Ectodermal cell (in vitro differentiated cells): Measurements from ENCODE around the gene LYPD5.
A peak's percentile ranks its signal among the peaks of the same experiment; 100 is the strongest.
"Not testable (repeated sequence)": the region's sequence is repeated elsewhere in the genome, so short reads cannot be mapped to it uniquely, and the experiment has no call there.

ENCODE experiments used
- H3K27ac ChIP-seq: 2 replicates; pipeline ENCODE4 v1.7.0; 2013; ENCODE audit warnings: mild to moderate bottlenecking, low read depth, low read length; ENCODE audit not compliant: insufficient read depth, poor library complexity, severe bottlenecking
- H3K27me3 ChIP-seq: 2 replicates; pipeline ENCODE4 v1.7.0; 2013; ENCODE audit warnings: mild to moderate bottlenecking, low read length; ENCODE audit not compliant: insufficient read depth, control insufficient read depth, poor library complexity, severe bottlenecking
- H3K36me3 ChIP-seq: one replicate; pipeline ENCODE4 v1.7.0; 2013; ENCODE audit warnings: low read length; ENCODE audit not compliant: control insufficient read depth, insufficient read depth
- H3K4me1 ChIP-seq: one replicate; pipeline ENCODE4 v1.7.0; 2013; ENCODE audit warnings: low read length; ENCODE audit not compliant: control insufficient read depth, insufficient read depth
- H3K4me3 ChIP-seq: 2 replicates; pipeline ENCODE4 v1.7.0; 2013; ENCODE audit warnings: low read depth, low read length, control low read depth; ENCODE audit not compliant: insufficient read depth
- H3K9me3 ChIP-seq: 2 replicates; pipeline ENCODE4 v1.7.0; 2013; ENCODE audit warnings: mild to moderate bottlenecking, low read length, moderate library complexity; ENCODE audit not compliant: control insufficient read depth
- WGBS, 2 experiments: methylation state at CpG; one replicate each; pipeline ENCODE4 v1.1.7; 2013; ENCODE audit warnings: missing lambda C conversion rate in 2 of 2; 5-methylcytosine and 5-hydroxymethylcytosine counted together

The LYPD5 gene

GRCh38 chr19:43767316-43767715 lies 34.9 kb downstream of the LYPD5 start:
- no peaks in the 10 kb centered on the region for H3K4me1 ChIP-seq
- H3K4me3 ChIP-seq = no peak overlapping the region
- H3K36me3 ChIP-seq = no peaks in the 10 kb centered on the region
- no peaks in the 10 kb centered on the region for H3K9me3 ChIP-seq
- H3K27me3 ChIP-seq = peaks cover 21% of the 10 kb centered on the region
- 90 to 92% methylated on average over 7 of the region's 7 CpGs for WGBS, 2 experiments
- no peak overlapping the region for H3K27ac ChIP-seq

DNA sequence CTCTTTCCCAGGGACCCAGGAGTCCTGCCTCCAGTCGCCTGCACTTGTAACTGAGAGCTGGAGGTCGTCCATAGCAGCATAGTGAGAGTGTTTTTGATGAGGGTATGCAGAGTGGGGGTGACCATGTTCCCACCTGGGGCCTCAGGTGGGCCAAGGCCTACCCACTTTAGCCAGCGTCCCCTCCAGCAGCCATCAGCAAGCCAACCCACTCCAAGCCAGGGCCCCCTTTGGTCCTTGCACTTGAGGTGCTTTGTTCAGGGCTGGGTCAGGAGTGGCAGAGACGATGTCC lies 35.5 kb downstream of the LYPD5 start:
- Histone ChIP-seq H3K27ac (no peak overlapping the region), H3K36me3 (no peaks in the 10 kb centered on the region), H3K27me3 (peaks cover 15% of the 10 kb centered on the region), H3K4me1 (no peaks in the 10 kb centered on the region), H3K9me3 (no peaks in the 10 kb centered on the region), H3K4me3 (no peak overlapping the region)
- WGBS, 2 experiments = 65 to 68% methylated on average over 4 of the region's 4 CpGs

- no peak overlapping the region for H3K27ac ChIP-seq
- H3K4me3 ChIP-seq = no peak overlapping the region
- H3K27me3 ChIP-seq = peaks cover 1% of the 10 kb centered on the region
- no peaks in the 10 kb centered on the region for H3K9me3 ChIP-seq
- no peaks in the 10 kb centered on the region for H3K36me3 ChIP-seq
- no peaks in the 10 kb centered on the region for H3K4me1 ChIP-seq
- WGBS, 2 experiments = 76 to 80% methylated on average over 16 of the region's 16 CpGs
Measured at GRCh38 chr19:43765109-43765876, 37.0 kb downstream of the LYPD5 start.

DNA sequence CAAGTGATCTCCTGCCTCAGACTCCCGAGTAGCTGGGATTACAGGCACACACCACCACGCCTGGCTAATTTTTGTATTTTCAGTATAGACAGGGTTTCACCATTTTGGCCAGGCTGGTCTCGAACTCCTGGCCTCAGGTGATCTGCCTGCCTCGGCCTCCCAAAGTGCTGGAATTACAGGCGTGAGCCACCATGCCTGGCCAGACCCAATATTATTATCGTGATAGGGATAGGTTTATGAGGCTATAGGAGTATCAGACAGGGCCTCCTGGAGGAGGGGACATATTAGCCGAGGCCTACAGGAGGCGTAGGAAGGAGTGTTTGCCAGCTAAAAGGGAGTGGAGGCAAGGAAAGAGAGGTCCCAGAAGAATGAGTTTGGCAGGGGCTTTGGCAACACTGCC lies 37.6 kb downstream of the LYPD5 start:
- H3K27me3 ChIP-seq, H3K27ac ChIP-seq, H3K4me1 ChIP-seq, H3K36me3 ChIP-seq, H3K9me3 ChIP-seq, H3K4me3 ChIP-seq: not testable (repeated sequence)
- 76 to 84% methylated on average over 8 of the region's 8 CpGs for WGBS, 2 experiments

DNA sequence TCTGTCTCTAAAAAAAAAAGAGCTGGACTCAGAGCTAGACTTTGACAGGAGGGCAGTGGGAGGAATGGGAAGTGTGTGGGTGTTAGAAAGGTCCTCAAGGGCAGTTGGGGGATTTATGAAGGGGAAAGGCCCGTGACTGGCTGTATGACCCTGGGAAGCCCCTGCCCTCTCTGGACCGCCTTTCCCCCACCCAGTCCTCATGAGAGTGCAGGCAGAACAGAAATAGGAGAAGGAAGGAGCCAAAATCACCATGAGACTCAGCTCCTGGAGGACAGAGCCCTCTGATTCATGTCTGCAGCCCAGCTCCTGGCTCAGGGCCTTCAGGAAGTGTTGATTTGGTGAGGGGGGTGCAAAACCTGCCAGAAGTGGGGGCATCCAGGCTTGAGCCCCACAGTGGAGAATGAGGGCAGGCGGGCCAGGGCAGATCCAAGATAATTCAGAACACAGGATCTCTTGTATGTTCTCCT lies 38.7 kb downstream of the LYPD5 start:
- Histone ChIP-seq H3K27ac (no peak overlapping the region), H3K27me3 (no peaks in the 10 kb centered on the region), H3K4me3 (no peak overlapping the region), H3K4me1 (no peaks in the 10 kb centered on the region), H3K36me3 (no peaks in the 10 kb centered on the region), H3K9me3 (no peaks in the 10 kb centered on the region)
- 85 to 89% methylated on average over 3 of the region's 3 CpGs for WGBS, 2 experiments

- H3K27me3 ChIP-seq = no peaks in the 10 kb centered on the region
- no peak overlapping the region for H3K27ac ChIP-seq
- no peaks in the 10 kb centered on the region for H3K9me3 ChIP-seq
- H3K4me3 ChIP-seq = no peak overlapping the region
- H3K36me3 ChIP-seq = no peaks in the 10 kb centered on the region
- H3K4me1 ChIP-seq = no peaks in the 10 kb centered on the region
- 86 to 87% methylated on average over 3 of the region's 3 CpGs for WGBS, 2 experiments
Measured at GRCh38 chr19:43762814-43763213, 39.4 kb downstream of the LYPD5 start.

GRCh38 chr19:43760941-43761340 lies 41.3 kb downstream of the LYPD5 start:
- no peaks in the 10 kb centered on the region for H3K36me3 ChIP-seq
- H3K27ac ChIP-seq = no peak overlapping the region
- WGBS, 2 experiments = 80 to 96% methylated on average over 3 to 4 of the region's 4 CpGs
- no peaks in the 10 kb centered on the region for H3K9me3 ChIP-seq
- no peaks in the 10 kb centered on the region for H3K27me3 ChIP-seq
- H3K4me1 ChIP-seq = no peaks in the 10 kb centered on the region
- H3K4me3 ChIP-seq = no peak overlapping the region

- no peak overlapping the region for H3K27ac ChIP-seq
- 74 to 84% methylated on average over 5 of the region's 5 CpGs for WGBS, 2 experiments
- no peaks in the 10 kb centered on the region for H3K27me3 ChIP-seq
- H3K4me1 ChIP-seq = no peaks in the 10 kb centered on the region
- no peaks in the 10 kb centered on the region for H3K36me3 ChIP-seq
- H3K9me3 ChIP-seq = no peaks in the 10 kb centered on the region
- H3K4me3 ChIP-seq = no peak overlapping the region
Measured at GRCh38 chr19:43759515-43759914, 42.7 kb downstream of the LYPD5 start.

GRCh38 chr19:43755256-43755801 lies 46.9 kb downstream of the LYPD5 start:
- Histone ChIP-seq H3K36me3 (peaks cover 10% of the 10 kb centered on the region), H3K4me3 (peak overlapping the region; percentile 92), H3K9me3 (no peaks in the 10 kb centered on the region), H3K4me1 (no peaks in the 10 kb centered on the region), H3K27me3 (no peaks in the 10 kb centered on the region), H3K27ac (peak overlapping the region; percentile 97)
- 1 to 3% methylated on average over 27 to 28 of the region's 28 CpGs for WGBS, 2 experiments

- WGBS, 2 experiments = 0% methylated on average over 79 of the region's 79 CpGs
- Histone ChIP-seq H3K27ac (peak within 1 kb of the TSS; percentile 97), H3K36me3 (peaks cover 16% of the 10 kb centered on the region), H3K4me1 (no peaks in the 10 kb centered on the region), H3K9me3 (no peaks in the 10 kb centered on the region), H3K4me3 (peak within 1 kb of the TSS; percentile 92), H3K27me3 (no peaks in the 10 kb centered on the region)
Measured at GRCh38 chr19:43754503-43755255, 47.6 kb downstream of the LYPD5 start, which contains the start of gene SMG9. TSS of gene SMG9 (minus strand) at chr19:43754962. CDS start at chr19:43750741, 4,221 bp downstream.
